HG03108 (cell line): ENCODE results near the gene HOMER2.

Experiments
- ATAC-seq: cut with Tn5 transposase; IDR thresholded peaks from one replicate; pipeline ENCODE4 v1.9.1; 2021; ENCODE audit warnings: moderate library complexity; ENCODE audit not compliant: unreplicated experiment

Gene HOMER2

DNA sequence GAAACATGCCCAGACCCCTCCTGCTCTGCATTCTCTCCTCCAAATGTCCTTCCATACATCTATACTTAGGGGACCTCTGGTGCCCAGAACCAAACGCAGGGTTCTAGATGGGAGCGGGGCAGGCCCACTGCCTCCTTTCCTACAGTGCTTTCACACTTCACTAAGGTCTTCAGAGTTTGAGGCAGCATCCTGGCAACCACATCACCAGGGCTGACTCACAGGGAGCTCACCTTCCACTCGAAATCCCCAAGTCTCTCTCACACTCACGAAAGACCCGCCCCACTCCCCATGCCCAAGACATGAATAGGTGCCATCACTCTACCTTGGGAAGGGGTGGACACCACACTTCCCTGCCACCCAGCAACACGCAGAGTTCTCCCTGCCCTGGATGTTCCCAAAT lies 18.9 kb downstream of the HOMER2 start:
- no peak for ATAC-seq

DNA sequence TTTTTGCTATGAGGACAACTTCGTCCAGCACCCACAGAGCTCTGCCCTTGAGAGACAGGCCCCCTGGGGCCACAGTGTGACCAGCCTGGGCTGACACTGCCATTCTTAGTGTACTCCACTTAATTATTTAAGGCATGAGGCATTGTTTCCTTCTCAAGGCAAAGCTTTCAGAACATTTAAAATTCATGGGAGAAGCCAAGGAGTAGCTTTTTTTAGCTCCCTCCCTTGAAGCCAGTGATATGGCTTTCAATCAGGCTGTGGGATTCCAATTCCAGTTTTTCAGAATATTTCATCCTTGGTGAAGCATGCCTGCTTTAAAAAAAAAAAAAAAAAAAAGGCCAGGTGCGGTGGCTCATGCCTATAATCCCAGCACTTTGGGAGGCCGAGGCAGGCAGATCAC lies 21.3 kb downstream of the HOMER2 start:
- no peak for ATAC-seq

DNA sequence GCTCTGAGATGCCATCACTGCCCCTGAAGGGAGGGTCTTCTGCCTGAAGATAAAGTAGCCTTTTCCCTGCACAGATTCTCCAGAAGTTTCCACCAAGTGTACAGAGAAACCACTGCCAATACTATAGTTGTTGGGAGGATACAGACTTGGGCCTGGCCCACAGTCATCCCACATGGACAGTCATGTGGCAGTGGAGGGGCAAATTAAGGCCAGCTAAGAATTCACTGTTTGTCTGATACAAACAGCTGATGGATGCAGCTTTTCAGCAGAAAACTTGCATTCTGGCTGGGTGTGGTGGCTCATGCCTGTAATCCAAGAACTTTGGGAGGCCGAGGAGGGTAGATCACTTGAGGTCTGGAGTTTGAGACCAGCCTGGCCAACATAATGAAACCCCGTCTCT lies 22.1 kb downstream of the HOMER2 start:
- ATAC-seq = no peak

DNA sequence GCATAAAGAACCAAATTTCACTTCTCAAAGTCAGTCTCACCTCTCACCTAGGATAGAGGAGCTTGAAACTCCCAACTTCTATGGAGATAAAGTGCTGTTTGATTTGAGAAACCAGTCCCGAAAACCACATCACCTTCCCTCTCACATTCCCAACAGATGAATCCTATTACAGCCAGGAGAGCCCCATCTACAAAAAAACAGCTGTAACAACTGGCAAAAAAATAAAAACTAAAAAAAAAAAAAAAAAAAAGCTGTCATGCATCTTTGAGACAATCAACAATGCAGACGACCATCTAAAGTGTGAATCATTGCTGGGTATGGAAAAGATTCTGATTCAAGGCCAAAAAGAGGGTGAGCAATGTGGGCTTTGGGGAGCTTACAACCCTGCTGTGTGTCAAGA lies 23.8 kb downstream of the HOMER2 start:
- ATAC-seq = no peak

DNA sequence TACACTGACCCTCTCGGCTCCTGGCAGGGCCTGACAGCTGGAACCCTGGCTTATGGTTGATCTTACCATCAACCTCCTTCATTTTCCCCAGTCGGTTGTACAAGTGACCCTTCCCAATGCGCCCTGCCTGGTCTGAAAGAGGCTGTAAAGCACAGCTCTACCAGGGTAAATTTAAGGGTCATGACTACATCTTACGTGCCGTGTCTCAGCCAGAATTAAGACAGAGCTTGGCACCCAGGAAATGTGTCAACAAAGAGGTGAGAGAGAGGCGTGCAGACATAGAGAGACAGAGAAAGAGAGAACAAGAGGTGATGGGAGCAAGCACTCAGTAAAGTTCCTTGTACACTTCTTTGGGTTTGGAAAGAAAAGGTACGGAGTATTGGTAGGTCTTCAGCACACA lies 28.8 kb downstream of the HOMER2 start:
- ATAC-seq = no peak

DNA sequence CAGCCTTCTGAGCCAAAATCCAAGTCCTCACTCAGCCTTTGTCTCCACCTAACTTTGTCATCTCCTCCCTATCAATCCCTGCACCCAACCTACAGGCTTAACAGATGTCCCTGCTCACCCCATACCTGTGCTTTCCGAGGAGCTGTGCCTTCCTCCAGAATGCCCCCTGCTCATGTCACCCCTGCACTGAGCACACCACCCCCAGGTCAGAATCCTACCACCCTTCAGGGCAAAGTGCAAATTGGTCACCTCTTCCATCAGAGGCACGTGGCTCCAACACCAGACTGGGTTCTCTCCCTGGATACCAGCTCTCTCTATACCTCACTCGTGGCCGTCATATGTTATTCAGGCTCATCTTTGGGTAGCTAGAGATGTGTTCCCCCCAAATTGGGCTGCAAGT lies 29.8 kb downstream of the HOMER2 start:
- ATAC-seq = no peak

DNA sequence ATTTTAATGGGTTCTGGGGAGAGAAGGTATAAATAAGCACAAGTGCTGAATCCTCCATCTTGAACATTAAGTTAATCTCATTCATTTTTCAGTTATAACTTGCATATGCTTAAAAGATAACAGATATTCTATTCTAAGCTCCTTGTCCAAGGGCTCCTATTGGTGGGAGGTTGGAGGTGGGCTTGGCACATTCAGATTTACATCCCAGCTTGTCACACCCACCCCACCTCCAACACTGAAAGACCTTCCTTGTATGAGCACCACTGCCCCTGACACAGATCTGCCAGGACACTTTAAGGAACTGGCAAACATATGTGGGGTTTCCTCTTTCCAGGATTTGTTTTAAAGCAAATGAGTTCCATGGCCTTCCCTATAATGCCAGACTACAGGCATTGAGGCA lies 30.6 kb downstream of the HOMER2 start:
- no peak for ATAC-seq

DNA sequence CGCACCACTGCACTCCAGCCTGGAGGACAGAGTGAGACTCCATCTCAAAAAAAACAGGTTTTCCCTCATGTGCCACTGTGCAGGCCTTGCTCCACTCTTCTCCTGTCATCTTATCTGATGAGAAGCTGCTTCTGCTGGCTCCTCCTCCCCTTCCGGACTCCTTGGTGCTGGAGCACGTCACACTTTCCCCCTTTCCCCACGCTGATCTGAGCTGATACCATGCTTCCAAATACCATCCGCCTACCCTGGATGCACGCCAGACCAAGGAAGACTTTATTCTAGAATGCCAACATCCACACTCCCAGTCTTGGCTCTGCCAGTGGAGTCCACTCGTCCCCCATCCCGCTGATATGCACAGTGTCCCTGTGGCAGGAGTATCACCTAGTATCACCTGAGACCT lies 31.3 kb downstream of the HOMER2 start:
- ATAC-seq = no peak

DNA sequence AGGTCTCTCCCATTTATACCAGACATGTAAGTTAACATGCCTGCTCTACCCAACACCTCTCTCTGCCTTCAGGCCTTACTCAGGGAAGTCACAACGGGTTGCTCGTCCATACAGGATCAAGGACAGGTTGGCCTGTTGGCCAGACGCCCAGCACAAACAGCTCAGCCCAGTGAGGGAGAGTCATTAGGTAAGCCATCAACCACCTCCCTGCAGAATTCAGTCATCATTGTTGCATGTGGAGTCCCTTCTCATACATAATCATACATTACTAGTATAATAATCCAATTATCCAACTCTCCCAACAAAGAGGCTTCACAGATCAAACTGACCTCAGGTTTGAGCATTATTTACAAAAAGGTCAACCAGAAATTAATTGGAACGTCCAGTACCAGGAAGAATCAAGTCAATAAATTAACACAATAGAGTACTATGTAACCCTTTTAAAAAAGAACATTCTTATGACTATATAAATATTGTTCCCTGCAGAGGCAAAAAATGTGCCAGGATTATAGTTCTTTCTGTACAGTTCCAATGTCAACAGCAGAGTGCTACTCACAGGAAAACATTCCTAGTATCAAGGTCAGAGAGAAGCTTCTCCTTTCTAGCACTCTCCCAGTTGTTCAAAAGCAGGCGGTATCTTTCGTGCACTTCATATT lies 33.2 kb downstream of the HOMER2 start:
- no peak for ATAC-seq

DNA sequence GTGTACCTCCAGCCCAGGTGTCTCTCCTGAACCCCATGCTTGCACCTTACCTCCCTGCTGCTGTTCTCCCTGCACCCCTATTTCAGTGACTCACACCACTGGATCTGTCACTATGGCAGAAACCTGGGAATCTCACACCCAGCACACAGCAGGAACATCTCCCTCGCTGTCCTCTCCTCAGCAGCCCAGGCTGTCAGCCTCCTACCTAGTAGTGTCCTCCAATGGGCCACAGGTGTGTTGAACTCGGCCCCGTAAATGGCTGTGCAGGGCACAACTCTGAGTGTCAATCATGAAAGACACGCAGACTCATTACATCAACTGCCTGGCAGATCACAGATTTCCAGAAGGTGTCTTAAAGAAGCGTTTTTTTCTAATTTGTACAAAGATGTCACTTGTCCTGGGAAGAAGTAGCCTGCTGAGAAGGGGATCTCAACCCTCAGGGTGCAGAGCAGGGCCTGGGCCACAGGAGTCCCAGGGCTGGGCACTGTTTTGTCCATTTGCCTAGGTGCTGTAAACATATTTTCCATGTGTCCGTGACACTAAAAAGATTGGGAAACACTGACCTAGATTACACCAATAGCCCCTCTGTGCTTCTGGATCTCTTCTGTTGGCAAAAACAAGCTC lies 33.8 kb downstream of the HOMER2 start:
- ATAC-seq = no peak

DNA sequence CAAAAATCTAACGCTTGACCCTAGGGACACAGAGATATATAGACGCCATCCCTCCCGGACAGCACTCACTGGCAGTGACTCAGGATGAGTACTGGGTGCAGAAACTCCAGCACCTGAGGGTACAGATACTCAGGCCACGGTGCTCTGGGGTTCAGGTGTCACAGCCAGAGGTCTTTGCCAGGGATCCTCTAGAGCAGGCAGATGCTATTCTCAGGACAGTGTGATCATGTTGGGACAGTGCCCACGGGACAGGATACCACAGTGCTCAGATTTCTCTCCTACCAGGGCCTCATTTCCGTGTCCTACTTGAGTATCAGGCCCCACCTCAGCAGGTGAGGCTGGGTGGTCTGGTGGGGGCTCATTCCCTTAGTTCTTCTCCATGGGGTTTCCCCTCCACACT lies 34.4 kb downstream of the HOMER2 start:
- ATAC-seq = no peak

DNA sequence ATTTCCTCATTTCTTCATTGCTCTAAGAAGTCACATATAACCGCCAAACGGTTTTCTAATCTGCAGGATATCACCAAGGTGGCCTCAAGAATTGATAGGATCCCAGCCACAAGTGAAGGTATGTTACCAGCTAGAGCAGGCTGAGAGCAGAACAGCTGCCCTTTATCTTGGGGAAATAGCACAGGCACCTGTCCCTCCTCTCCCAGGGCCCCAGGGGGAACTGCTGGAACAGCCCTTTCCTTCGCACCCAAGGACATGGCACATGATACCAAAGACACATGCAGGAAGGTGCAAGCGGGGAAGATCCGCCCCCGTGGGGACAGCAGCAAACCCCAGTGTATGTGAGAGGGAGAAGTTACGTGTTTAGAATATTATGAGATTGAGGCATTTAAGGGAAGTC lies 35.3 kb downstream of the HOMER2 start:
- no peak for ATAC-seq

DNA sequence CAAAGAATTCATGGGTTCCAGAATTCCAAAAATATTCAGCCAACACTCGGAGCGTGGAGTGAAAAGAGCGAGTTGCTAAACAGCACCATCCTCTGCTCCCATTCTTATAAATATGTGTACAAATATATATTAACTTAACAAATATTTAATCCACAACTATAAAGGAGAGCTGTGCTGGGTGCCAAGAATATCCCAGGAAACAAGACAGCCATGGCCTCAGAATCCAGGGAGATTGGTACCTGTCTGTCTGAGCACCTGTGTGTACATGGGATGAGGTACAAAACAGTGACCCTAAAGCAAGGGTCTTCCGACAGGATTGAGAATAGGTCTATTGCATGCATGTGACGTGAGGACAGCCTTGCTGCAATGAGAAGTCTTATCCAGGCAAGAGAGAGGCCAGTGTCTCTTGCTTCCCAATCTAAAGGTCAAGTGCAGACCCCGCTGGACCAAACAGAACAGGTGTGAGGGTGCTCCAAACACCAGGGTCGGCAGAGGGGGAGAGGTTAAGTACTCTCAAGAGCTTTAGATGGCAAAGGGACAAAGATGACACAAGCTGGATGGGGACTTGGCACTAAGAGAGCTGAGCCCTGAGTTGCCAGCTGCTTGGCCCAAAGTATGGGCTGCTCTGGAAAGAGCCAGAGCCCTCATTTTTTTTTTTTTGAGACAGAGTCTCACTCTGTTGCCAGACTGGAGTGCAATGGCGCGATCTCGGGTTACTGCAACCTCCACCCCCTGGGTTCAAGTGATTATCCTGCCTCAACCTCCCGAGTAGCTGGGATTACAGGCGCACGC lies 36.2 kb downstream of the HOMER2 start:
- ATAC-seq = no peak

DNA sequence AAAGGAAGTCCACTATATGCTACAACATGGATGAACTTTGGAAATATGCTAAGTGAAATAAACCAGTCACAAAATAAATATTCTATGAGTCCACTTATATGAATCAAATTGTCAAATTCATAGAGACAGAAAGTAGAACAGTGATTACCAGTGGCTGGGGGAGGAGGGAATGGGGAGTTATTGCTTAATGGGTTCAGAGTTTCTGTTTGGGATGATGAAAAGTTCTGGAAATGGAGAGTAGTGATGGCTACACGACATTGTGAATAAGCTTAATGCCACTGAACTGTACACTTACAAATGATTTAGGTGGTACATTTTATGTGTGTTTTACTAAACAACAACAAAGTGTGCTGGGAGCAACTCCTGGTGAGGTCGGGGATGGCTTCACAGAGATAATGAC lies 38.1 kb downstream of the HOMER2 start:
- no peak for ATAC-seq

DNA sequence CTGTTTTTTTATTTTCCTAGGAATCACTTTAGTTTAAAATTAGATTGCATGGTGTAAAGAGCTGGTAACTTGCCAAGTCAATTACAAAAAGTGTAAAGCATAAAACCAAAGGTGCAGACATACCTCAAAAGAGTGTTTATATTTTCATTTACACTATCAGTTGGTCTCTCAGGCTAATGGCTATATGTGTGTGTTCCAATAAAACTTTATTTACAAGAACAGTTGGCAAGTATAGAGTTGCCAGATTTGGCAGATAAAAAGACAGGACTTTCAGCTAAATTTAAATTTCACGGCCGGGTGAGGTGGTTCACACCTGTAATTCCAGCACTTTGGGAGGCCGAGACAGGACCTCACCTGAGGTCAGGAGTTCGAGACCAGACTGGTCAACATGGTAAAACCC lies 41.1 kb downstream of the HOMER2 start:
- no peak for ATAC-seq

DNA sequence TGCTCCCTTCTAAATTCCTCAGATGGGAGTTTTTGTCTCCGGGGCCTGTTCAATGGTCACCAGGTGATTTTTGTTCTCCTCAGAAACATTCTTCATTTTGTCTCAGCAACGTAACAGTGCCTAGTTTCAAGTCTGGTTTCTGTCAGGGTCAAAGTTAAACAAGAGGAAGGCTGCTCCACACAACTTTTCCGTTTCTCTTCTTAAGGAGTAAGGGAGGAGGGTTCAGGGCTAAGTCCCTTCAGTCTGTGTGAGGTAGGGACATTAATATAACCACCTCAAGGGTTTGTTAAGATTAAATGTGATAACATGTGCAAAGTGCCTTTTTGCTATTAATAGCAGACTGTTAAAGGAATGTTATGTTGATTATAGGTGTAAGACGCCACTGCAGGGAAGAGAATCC lies 41.8 kb downstream of the HOMER2 start:
- ATAC-seq = no peak

DNA sequence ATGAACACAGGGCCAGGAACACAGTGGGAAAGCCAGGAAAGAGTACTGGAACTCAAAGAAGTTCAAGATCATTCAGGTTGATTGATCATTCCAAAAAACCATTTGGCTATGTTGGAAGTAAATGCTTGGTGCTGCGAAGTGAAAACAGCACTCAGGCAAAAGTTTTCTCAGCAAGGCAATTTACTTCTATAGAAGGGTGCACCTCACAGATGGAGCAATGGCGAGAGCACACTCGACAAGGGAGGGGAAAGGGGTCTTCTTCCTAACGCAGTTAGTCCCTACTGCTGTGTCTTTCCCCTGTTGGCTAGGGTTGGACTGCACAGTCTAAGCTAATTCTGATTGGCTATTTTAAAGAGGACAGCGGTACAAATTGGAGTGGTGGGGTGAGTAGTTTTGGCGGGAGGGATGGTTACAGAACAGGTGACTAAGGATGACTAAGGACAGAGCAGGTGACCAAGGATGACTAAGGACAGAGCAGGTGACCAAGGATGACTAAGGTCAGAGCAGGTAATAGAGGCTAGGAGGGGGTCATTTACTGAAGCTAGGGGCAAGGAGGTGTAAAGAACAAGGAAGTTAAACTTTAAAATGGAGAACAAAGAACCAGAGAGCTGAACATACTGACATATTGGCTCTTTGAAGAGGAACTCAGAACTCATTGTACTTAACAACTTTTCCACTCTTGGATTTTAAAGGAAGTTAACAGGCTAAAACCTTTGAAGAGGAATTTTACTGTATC lies 43.3 kb downstream of the HOMER2 start:
- ATAC-seq = no peak

DNA sequence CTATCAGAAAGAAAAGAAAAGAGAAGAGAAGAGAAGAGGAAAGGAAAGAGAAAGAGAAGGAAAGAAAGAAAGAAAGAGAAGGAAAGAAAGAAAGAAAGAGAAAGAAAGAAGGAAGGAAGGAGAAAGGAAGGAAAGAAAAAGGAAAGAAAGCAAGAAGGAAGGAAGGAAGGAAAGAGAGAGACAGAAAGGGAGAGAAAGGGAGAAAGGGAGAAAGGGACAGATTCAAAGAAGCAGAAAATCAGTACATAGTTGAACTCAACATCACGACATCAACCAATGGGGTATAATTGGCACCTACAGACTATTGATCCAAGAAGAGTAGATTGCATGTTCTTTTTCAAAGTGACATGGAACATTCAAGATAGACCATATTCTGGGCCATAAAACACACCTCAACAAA lies 45.2 kb downstream of the HOMER2 start:
- ATAC-seq = no peak

DNA sequence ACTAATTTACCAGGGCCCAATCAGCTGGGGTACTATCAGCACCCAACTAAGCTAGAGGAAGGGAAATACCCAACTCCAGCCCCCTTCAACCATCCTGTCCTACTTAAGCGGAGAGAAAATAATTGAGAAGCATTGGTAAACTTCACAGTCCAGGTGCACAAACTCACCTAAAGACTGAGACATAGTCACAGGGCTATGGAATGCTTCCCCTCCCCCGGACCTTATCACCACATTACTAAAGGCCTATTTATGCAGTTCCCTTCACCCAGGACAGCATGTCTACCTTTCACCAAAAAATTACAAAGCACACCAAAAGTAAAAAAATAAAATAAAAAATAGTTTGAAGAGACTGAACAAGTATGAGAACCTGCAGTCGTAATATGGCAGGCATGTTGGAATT lies 47.9 kb downstream of the HOMER2 start:
- ATAC-seq = no peak

DNA sequence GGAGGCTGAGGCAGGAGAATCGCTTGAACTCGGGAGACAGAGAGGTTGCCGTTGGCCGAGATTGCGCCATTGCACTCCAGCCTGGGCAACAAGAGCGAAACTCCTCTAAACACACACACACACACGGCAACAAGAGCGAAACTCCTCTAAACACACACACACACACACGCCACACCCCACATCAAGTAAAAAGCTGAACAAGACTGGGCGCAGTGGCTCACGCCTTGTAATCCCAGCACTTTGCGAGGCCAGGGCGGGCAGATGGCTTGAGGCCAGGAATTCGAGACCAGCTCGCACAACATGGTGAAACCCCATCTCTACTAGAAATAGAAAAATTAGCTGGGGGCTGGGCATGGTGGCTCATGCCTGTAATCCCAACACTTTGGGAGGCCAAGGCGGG lies 49.0 kb downstream of the HOMER2 start:
- no peak for ATAC-seq

DNA sequence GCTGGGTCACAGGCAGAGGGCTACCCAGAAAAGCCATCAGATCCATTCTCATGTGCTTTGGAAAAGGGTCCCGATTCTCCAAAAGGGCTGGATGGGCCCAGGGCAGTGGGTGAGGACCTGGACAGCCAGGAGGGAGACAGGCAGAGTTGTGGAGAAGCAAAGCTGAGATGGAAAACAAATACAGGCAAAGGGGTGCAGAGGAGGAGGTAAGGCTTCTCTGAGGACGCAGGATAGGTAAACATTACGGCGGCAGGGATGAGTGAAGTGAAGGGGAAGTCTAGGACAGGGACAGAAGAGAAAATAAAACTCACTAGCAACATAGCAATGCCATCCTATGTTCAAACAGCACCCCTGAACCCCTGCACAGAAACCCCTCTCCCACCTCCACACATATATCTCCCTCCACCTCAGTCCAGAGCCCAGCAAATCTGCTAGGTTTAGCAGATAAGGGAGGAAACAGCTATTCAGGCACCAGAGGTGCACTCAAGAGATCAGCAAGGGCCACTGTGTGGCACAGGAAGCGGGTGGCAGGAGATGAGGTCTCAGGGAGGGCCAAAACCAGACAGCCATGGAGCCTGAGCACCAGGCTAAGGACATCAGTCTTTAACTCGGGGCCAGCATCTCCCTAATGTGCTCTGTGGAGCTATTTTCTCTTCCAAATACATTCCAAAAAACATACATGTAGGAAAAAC lies 51.3 kb downstream of the HOMER2 start:
- no peak for ATAC-seq
